GM18868 (cell line): Measurements from ENCODE around the gene PCYT2.
"Not testable (repeated sequence)": the region's sequence is repeated elsewhere in the genome, so short reads cannot be mapped to it uniquely, and the experiment has no call there.

Experiments used
- ATAC-seq: cut with Tn5 transposase; IDR thresholded peaks from one replicate; pipeline ENCODE4 v1.9.1; 2021; ENCODE audit warnings: mild to moderate bottlenecking, moderate library complexity; ENCODE audit not compliant: unreplicated experiment

The PCYT2 gene

DNA sequence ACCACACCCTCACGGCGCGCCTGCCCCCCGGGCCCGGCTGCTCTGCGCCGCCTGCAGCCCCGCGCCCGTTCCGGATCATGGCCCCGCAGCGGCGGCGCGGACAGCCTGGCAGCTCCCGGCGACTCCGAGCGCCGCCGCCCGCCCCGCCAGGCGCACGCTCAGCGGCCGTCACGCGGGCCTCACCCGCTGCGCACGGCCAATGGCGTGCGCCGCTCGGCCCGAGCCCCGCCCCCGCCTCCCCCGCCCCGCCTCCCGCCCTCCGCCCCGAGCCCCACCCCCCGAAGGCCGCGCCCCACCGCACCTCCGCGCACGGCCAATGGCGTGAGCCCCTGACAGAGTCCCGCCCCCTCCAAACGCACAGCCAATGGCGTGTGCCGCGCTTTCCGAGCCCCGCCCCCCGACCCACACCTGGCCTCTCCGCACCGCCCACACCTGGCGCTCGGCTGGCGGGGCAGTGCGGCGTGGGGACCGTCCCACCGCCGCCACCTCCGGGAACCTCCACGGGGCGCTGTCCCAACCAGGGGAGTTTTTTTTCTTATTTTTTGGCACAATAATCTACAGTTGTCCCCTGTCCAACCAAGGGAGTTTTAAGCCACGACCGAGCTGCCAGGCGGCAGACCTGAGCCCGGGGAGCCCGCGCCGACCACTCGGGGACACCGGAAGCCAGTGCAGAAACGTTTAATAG, at the start of gene PCYT2:
PCYT2 (minus strand) TSS at position 123 of the 685 bp plus-strand sequence; CDS start at position 79, 44 bp downstream.
- peak; percentile 73 for ATAC-seq

DNA sequence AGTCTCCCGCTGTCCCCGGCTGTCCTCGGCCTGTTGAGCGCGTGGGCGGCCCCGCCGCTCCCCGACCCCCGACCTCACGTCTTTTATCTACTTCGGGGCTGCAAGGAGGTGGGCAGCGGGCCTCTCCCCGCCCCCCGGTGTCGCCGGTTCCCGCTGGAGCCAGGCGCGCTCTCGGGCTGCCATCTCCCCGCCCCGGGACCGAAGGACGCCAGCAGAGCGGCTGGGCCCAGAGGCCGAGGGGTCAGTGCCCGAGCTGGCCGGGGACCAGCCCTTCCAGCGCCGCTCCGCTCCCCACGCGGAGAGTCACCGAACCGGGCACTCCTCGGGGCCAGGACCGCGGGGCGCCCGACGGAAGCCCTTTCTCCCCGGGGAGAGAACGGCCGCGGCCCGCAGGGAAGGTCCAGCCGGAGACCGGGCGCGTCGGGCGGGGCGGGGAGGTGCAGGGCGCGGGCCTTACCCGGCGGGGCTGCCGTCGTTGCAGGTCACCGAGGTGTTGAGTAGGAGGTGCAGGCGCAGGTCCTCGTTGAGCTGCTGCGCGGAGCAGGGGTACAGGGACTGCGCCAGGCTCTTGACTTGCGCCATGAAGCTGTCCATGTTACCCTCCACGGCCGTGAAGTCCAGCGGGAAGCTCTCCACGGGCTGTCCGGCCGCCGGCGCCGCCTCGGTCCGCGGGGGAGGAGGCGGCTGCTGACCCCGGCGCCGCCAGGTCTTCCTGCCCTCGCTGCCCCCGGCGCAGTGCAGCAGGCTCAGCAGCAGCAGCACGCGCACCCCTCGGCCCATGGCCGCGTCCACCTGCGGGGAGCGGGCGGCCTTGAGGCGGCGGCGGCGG, 49.1 kb upstream of the PCYT2 start:
- ATAC-seq = no peak

DNA sequence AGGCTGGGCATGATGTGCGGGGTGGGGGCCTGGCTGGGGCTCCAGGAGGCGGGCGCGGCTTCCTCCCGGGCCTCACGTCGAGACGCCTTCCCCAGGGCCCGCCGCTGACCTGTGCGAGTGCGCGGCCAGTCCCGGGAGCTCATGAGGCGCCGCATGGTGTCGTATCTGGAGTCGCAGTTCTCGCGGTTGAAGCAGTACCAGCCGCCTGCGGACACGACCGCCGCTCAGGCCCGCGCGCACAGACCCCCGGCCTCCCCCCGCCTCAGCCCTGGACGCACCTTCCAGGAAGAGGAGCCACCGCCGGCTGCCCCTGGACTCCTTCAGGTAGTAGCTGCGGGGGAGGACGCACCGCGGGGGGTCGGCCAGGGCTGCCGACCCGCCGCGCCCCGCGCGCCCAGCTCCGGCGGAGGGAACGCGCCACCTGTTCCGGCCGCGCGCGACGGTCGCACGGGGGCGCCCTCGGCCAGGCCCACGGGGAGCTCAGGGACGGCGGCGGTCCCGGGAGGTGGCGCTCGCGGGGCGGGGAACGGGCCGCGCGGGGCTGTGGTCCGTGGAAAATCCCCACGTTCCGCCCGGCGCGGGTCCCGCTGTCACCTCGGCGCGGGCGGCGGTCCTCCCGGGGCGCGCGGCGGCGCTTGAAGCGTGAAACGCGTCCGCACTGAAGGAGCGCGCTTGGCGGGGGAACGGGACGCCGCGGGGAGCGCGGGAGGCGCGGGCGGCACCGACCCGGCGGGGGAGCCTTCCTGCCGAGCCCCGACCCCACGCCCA, 48.3 kb upstream of the PCYT2 start:
- no peak for ATAC-seq

DNA sequence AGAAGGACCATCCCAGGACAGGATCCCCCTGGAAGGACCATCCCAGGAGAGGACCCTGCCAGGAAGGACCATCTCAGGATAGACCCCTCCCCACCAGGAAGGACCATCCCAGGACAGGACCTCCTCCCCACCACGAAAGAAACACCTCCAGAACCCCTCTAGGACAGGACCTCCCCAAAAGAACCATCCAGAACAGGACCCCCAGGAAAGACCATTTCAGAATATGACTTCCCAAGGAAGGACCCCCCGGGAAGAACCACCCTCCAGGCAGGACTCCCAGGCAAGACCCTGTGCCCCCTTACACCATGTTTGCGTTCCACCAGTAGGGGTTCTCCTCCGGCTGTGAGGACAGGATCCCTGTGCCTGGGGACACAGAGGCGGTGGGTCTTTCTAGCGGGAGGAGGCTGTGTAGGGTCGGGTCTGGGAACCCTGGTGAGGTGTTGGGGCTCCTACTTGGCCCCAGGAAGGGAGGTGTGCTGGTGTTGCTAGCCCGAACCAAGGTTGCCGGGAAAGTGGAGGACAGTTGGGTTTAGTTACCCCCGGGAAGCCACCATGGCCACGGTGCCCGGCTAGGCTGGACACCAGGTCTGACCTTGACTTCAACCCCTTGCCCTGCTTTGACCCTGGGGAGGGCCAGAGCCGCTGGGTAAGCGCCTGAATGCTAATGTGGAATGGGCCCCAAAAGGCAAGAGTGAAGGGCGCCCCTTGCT, 47.6 kb upstream of the PCYT2 start:
- ATAC-seq = no peak

DNA sequence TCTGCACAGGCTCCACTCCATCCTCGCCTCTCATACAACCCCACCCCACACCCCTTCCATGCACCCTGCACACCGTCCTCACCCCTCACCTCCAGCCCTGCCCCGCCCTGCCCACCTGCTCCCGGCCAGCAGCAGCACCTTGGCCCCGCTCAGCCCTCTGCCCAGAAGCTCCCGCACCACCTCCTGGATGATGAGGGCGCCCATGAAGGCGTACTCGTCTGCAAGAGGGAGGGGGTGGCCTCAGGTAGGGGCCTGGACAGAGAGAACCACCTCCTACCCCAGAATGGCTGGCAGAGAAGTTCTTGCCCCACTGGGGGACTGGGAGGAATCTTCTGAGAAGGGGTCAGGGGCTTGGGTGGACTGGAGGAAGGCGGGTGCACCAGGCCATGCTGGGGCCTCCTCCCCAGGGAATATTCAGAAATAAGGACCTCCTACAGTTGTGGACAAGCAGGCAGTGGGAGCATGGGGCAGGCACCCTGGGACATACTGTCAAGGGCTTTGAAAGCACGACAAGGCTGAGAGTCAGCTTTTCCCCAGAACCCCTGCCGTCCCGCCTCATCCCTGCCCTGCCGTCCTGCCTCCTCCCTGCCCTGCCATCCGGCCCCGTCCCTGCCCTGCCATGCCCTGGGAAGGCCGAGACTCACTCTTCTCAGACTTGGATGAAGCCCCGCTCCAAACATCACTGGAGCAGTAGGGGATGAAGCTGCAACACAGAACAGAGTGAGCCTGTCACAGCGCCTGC, 46.7 kb upstream of the PCYT2 start:
- ATAC-seq = no peak

DNA sequence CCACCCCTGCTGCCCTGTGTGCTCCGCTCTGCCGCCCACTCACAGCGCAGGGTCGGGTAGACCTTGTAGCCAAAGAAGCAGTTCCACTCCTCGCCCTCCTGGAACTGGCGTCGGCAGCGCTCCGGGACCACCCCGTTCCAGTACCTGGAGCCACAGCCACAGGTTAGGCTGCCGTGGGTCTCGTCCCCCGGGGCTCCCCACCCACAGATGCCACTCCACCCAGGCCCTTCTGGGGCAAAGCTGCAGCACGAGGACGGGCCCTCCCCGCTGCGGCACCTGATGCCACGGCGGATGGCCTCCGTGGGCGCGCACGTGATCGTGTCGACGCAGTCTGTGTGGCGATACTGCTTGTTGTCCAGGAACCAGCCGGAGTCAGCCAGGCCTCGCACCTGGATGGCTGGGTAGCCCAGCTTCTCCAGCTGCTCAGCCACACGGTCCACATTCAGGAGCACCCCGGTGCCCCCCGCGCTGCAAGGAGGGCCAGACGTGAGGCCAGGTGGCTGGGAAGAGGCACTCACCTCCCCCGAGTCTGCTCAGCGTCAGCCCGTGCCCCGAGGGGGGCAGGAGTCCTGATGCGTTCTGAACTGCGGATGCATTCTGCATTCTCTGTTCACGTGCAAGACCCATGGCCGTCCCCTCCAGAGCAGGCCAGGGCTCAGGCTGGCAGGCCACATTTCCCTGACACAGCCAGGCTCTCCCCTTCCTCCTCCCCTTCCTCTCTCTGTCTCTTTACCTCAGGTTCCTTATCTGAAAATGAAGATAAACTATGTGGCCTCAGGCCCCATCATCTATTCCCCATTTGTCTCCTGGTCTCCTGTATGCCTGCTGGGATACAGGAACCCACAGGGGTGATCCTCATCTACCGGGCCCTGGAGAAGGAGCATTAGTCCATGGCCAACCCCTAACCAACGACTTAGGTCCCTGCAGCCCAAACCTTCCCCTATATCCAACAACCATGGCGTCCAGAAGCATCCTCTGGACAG, 45.7 kb upstream of the PCYT2 start:
- ATAC-seq = no peak

DNA sequence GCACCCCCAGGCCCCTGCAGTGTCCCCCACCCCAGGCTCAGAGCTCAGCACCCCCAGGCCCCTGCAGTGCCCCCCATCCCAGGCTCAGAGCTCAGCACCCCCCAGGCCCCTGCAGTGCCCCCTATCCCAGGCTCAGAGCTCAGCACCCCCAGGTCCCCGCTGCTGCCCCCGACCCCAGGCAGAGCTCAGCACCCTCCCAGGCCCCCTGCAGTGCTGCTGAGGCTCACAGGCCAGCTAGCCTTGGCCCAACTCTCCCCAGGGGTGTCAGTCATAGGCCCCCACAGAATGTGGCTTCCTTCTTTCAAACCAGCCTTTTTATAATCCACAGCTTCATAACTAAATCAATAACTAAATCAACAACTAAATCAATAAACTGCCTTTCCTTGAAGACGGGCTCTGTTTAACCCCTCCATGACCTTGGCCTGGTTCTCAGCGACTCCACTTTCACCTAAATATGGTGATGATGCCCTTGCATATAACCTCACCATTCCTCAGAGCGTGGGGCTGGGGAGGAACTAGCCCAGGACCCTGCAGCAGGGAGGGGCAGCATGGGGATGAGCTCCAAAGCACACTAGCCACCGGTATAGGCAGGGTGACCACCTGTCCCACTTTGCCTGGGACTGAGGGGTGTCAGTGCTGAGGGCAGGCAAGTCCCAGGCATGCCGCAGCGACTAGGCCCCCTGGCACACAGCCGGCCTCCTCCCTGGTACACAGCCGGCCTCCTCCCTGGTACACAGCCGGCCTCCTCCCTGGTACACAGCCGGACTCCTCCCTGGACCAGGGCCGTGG, 44.8 kb upstream of the PCYT2 start:
- no peak for ATAC-seq

DNA sequence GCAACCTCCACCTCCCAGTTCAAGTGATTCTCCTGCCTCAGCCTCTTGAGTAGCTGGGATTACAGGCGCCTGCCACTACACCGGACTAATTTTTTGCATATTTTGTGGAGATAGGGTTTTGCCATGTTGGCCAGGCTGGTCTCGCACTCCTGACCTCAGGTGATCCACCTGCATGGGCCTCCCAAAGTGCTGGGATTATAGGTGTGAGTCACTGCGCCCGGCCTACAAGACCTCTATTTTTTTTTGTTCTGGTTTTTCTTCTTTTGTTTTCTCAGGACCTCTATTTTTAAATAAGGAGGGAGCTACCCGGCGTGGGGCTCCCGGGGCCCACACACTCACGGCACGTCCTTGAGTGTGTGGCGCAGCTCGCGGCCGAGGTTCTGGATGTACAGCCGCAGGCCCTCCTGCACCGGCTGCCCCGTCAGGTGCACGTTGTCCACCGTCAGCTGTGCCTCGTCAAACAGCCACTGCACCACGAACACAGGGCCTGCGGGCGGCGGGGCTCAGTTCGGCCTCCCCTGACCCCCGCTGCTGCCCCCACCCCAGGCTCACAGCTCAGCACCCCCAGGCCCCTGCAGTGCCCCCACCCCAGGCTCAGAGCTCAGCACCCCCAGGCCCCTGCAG, 44.0 kb upstream of the PCYT2 start:
- ATAC-seq = no peak

DNA sequence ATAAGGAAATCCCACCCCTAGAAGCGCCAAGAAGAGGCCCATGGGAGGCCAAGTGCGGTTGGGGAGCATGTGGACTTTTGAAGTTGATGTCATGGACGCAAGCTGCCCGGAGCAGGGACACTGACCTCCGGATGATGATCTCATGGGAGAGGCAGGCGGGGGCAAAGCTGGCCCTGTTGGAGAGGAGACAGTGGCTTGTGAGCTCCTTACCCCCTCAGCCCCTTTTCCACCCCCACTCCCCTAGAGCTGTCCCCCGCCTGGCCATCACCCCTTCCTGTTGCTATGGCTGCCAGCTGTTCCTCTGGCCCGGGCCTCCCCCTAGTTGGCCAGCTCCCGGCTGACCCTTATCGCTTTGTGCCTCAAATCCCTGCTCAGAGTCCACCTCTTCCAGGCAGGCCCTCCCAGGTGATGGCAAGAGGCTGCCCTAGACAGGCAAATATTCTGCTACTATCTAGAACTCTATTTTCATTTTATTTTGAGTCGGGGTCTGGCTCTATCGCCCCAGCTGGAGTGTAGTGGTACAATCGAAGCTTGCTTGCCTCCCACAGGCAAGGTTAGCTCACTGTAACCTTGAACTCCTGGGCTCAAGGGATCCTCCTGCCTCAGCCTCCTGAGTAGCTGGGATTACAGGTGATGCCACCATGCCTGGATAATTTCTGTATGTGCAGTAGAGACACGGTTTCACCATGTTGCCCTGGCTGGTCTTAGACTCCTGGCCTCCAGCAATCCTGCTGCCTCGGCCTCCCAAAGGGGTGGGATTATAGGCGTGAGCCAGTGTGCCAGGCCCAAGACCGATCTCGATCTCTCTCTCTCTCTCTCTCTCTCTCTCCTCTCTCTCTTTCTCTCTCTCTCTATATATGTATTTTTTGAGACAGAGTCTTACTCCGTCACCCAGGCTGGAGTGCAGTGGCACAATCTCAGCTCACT, 43.2 kb upstream of the PCYT2 start:
- ATAC-seq = no peak

DNA sequence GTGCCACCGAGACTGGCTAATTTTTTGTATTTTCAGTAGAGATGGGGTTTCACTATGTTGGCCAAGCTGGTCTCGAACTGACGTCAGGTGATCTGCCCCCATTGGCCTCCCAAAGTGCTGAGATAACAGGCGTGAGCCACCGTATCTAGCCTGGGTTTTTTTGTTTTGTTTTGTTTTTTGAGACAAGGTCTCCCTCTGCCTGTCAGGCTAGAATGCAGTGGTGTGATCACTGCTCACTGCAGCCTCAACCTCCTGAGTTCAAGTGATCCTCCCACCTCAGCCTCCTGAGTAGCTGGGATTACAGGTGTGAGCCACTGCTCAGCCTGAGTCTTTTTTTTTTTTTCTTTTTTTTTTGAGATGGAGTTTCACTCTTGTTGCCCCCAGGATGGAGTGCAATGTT, 42.2 kb upstream of the PCYT2 start:
- not testable (repeated sequence) for ATAC-seq

DNA sequence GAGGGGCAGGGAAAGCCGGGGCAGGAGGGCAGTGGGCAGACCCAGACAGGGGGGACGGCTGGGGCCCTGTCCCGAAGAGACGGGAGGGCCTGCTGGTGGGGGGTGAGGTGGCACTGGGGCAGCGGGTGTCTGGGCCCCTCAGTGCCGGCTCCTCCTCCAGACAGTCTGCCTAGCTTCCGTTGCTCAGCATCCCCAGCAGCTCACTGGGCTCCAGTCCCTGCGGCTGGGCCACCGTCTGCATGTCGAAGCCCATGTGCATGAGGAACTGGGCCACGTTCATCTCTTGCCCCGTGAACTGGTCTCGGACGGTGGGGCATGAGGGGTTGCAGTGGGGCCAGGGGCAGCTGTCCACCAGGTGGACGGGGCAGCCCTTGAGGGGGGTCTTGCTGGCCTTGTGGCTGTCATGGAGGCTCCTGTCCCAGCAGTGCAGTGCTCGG, 41.6 kb upstream of the PCYT2 start:
- no peak for ATAC-seq

DNA sequence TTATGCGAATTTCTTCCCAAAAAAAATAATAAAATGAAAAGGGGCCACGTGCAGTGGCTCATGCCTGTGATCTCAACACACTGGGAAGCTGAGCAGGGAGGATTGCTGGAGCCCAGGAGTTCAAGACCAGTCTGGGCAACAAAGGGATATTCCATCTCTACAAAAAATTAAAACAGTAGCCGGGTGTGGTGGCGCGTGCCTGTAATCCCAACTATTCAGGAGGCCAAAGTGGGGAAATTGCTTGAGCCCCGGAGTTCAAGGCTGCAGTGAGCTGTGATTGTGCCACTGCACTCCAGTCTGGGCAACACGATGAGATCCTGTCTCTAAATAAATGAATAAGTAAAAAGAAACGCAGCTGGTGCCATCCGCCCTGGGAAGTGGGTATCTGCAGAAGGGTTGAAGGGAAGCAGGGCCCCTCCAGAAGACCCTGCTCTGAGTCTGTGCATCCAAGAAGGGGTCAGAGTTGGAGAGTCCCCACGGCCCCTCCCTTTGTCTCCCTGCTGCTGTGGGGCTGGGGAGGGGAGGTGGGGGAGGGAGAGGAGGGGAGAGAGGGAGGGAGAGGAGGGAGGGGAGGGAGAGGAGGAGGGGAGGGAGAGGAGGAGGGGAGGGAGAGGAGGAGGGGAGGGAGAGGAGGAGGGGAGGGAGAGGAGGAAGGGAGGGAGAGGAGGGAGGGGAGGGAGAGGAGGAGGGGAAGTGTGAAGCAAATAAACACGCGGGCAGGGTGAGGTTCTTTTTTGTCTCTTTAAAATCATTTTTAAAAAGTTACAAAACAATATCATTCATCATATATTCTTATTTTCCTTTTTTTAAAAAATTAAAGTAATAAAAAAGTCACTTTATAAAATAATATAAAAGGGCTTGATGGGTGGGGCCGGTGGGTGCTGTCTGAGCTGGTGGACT, 40.8 kb upstream of the PCYT2 start:
- ATAC-seq = no peak

DNA sequence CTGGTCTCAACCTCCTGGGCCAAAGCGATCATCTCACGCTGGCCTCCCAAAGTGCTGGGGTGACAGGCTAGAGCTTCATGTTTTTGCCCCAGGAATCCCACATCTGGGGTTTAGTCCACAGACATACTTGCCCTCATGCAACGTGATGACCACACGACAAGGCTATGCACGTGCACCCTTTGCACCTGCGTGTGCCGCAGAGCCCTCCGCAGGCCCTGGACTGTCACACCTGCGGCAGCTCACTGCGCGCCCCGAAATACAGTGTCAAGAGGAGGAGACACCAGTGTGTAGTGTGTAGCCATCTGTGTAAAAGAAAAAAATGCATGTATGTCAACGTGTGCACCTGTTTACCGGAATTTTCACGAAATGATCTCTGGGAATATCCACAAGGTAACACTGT, 39.3 kb upstream of the PCYT2 start:
- ATAC-seq = no peak

DNA sequence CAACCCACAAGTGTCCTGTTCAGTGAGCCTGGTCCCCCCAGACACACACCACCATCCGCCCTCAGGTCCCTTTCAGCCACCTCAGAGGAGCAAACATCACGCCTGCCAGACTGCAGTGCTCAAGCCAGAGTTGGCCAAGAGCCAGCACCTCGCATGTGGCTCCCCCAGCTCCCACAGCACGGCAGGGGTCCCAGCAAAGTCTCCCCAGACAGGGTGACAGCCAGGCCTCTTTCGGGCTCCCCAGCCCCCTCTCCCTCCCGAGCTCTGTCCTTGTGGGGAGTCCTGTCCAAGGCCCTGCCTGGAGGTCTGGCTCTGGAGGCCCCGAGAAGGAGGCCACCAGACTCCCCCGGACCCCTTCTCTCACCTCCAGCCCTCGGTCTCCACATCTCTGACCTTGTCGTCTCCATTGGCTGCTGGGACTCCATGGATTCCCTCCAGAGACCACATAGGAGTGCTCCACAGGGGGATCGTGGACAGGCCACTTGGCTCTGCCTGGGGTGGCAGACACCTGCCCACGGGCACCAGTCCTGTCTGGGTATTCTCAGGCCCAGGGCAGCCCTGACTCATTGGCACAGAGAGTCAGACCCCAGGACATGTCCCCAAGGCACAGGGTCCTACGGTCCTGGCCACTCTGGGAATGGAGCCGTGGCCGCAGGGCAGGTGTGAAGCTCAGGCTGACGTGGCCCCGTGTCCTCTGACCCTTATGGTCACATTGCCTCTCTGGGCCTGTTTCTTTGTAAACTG, 37.6 kb upstream of the PCYT2 start:
- no peak for ATAC-seq

DNA sequence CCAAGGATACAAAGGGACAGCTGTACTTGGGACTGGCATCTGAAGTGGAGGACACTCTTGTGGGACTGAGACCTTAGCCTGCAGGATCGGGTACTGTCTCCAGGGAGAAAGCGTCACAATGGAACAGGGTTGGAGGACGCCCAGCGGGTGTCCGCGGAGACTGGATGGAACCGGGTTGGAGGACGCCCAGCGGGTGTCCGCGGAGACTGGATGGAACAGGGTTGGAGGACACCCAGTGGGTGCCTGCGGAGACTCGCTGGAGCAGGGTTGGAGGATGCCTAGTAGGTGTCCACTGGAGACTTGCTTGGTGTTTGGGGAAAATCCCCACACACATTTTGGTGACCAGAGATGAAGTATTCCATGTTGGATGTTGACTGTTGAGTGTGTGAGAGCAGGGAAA, 36.0 kb upstream of the PCYT2 start, which contains the start of gene MYADML2:
MYADML2 (minus strand) TSS at position 45 of the 400 bp plus-strand sequence. CDS start 5,492 bp downstream, outside the sequence.
- ATAC-seq = no peak
